B cell (primary cell): ENCODE measurements around the gene ZCCHC7.

Experiments used
- EZH2 ChIP-seq: IDR thresholded peaks from 2 replicates; pipeline ENCODE4 v1.6.1; 2012; ENCODE audit warnings: borderline replicate concordance, low read depth, mild to moderate bottlenecking, moderate library complexity, low read length; ENCODE audit not compliant: insufficient read depth, poor library complexity, severe bottlenecking
- TF ChIP-seq, protein P1 (sequence below): fragments of 200-600 bp; IDR thresholded peaks from one replicate; pipeline ENCODE4 v1.8.0; 2022; ENCODE audit warnings: antibody characterized with exemption, mild to moderate bottlenecking

GRCh38 chr9:37246826-37247225, 126.5 kb downstream of the ZCCHC7 start:
- TF ChIP-seq, protein P1, sequence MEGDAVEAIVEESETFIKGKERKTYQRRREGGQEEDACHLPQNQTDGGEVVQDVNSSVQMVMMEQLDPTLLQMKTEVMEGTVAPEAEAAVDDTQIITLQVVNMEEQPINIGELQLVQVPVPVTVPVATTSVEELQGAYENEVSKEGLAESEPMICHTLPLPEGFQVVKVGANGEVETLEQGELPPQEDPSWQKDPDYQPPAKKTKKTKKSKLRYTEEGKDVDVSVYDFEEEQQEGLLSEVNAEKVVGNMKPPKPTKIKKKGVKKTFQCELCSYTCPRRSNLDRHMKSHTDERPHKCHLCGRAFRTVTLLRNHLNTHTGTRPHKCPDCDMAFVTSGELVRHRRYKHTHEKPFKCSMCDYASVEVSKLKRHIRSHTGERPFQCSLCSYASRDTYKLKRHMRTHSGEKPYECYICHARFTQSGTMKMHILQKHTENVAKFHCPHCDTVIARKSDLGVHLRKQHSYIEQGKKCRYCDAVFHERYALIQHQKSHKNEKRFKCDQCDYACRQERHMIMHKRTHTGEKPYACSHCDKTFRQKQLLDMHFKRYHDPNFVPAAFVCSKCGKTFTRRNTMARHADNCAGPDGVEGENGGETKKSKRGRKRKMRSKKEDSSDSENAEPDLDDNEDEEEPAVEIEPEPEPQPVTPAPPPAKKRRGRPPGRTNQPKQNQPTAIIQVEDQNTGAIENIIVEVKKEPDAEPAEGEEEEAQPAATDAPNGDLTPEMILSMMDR, result no peak
- TF ChIP-seq EZH2, result no peak
